GM21529 (cell line): ENCODE results near the gene TEKT5.

Experiments used
- ATAC-seq: cut with Tn5 transposase; IDR thresholded peaks from one replicate; pipeline ENCODE4 v1.9.1; 2021; ENCODE audit not compliant: unreplicated experiment

TEKT5 gene

GRCh38 chr16:10612649-10613179 lies 82.0 kb downstream of the TEKT5 start:
- ATAC-seq: no peak

DNA sequence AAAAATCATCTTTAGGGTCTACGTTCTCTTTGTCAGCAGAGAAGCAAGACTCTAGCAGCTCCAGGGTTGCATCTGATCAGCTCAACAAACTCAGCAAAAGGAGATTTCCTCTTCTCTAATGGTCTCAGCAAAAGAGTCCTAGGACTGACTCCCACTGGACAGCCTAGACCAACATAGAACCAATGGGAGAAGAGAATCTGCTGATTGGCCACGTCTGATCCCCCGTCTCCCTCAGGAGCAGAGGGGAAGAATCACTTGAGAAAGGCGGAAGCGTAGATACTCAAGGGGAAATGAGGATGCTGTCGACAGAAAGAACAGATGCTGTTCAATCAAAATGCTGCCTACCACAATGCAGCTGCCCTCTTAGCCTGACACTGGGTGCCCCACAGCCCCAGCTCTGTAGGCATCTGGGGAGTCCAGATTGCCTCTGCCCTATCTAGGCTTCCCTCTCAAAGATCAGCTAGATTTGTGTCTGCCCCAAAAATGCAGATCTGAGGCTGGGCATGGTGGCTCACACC lies 82.8 kb downstream of the TEKT5 start:
- ATAC-seq: no peak

DNA sequence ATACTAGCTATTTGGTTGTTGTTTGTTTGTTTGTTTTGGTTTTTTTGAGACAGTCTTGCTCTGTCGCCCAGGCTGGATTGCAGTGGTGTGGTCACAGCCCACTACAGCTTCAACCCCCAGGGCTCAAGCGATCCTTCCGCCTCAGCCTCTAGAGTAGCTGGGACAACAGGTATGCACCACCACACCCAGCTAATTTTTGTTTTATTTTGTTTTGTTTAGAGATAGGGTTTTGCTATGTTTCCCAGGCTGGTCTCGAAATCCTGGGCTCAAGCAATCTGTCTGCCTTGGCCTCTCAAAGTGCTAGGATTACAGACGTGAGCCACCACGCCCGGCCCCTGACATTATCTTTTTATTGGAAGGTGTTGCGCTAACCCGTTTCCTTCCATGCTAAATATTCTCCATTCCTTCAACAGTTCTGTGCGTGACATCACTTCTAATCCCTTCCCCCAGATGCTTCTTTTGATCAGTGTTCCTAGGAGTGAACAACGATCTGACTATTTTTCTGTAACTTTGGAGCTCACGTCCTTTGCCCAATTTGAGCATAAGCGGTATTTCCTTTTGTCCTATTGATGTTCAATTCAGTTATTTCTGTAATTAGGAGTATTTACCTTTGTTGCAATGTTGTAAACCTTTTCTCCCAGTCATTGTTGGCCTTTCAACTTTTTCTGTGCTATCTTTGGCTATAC lies 84.1 kb downstream of the TEKT5 start:
- ATAC-seq: no peak

- no peak for ATAC-seq
These were observed 85.3 kb downstream of the TEKT5 start for GRCh38 chr16:10609402-10609774.

- ATAC-seq: no peak
These were observed 85.9 kb downstream of the TEKT5 start for GRCh38 chr16:10608687-10609401.

GRCh38 chr16:10607157-10607556 lies 87.6 kb downstream of the TEKT5 start:
- ATAC-seq: no peak

DNA sequence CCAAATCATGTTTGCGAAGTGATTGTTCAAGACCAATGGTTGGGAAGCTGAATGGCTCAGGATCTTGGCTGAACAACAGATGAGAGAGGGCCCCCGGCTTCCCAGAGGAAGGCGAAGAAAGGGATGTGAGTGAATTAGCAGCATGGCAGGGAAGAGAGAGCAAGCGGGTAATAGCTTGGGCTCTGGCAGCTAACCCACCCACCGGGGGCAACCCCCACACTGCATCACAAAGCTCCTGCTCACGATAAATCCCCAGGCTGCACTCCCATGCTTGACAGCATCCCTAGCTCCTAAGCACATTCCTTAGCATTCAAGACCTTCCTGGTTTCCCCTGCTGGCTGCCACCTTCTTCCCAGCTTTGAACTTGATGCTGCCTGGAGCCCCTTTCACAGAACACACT lies 88.1 kb downstream of the TEKT5 start:
- no peak for ATAC-seq

DNA sequence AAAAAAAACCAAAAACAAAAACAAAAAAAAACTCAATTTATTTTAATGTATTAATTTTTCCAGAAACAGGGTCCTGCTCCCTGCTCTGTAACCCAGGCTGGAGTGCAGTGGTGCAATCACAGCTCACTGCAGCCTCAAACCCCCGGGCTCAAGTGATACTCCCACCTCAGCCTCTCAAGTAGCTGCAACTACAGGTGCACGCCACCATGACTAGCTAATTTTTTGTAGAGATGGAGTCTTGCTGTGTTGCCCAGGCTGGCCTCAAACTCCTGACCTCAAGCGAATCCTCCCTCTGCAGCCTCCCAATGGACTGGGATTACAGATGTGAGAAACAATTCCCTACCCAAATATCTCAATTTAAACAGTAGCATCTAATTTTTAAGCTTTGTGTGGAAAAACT lies 89.1 kb downstream of the TEKT5 start:
- ATAC-seq: no peak

DNA sequence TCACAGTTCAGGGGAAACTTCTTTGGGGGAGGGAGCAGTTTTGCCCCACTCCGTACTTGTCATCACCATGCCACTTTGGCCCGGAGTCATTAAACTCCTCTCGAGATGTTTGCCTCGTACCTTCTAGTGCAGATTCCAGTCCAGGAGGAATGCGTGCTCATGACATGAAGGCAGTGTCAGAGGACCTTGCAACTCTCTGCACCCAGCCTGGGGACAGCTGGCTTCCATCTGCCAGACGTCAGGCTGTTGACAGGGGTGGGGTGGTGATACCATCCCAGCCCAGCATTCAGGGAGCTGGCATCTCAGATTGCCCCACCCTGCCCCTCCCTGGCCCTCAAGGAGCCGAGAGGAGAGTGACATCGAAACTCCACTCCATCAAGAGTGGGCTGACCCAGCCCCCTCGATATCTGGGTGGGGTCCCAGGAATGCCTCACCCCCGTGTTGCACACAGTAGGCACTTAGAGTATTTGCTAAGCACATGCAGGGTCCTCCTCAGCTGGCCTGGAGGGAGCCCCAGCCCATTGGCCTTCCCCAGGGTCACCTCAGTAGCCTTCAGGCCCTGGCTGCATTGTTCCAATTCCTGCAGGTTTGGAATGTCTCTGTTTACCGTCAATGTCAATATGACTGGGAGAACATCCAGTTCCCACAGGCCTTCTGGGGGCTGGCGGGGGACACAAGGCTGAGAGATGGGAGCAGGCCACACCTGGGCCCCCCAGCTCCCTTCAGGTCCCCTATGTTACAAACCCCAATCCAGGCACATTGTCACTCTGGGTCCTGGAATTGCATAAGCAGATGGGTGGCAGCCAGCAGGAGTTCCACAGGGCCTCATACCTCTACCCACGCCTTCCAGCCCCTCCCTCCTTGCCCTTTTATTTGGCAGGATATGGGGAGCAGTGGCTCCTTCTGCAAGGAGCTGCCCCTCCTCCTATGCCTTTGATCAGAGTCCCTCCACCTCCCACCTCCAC lies 93.0 kb downstream of the TEKT5 start:
- no peak for ATAC-seq

DNA sequence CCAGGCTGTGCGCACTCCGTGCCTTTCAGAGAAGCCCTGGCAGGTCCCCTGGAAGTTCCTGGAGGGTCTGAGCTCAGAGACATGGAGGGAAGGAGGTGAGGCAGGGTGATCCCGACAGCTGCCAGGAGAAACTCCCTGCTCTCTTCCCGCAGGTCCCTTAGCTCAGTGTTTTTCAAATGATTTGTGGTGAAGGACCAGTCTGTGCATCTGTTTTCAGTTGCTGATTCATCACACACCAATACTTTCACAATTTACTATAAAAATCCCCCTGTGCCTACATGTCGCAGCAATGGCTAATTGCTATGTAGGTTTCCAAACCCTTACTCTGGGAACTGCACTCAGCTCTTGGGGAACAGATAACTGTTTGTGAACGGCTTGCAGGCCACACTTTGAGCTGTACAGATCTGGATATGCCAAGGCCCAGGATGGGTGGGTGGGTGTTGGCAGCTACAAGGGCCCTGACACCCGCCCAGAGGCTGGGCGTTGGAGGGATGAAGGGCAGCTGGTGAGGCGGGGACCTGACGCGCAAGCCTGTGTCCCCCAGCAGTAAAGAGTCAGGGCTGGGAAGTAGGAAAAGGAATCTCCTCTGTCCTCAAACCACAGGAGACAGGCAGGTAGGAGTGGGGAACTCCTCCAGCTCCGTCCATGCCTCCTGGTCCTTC lies 93.8 kb downstream of the TEKT5 start:
- no peak for ATAC-seq

DNA sequence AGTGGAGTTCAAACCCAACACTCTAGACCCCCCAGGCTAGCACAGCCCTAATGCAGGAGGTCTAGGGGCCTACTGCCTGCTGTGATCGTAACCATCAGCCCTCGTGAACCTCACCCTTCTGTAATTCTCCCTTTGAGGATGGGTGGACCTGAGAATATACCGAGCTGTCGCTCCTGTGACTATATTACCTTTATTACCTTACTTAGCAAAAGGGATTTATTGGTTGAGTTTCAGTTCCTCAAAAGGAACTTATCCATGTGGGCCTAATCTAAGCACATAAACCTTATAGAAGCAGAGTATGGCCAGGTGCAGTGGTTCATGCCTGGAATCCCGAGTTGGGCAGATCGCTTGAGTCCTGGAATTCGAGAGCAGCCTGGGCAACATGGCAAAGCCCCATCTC lies 95.1 kb downstream of the TEKT5 start:
- ATAC-seq: peak; percentile 42

GRCh38 chr16:10598157-10598556 lies 96.6 kb downstream of the TEKT5 start:
- ATAC-seq: no peak

DNA sequence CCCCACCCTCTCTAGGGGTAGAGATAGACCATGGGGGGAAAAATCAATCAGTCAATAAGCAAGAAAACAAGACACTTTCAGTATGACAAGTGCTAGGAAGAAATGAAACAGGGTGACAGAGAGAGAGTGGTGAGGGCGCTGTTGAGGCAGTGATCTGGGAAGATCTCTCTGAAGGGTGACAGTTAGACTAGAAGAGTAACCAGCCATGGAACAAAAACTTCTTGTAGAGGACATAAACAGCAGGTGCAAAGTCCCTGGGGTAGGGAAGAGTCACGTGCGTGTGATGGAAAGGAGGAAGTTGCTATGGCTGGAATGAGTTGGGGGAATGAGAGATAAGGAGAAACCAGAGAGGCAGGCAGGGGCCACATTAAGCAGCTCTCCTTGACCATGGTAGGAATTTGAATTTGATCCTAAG lies 97.5 kb downstream of the TEKT5 start:
- ATAC-seq: no peak

GRCh38 chr16:10594312-10594950 lies 100.3 kb downstream of the TEKT5 start:
- ATAC-seq: no peak

DNA sequence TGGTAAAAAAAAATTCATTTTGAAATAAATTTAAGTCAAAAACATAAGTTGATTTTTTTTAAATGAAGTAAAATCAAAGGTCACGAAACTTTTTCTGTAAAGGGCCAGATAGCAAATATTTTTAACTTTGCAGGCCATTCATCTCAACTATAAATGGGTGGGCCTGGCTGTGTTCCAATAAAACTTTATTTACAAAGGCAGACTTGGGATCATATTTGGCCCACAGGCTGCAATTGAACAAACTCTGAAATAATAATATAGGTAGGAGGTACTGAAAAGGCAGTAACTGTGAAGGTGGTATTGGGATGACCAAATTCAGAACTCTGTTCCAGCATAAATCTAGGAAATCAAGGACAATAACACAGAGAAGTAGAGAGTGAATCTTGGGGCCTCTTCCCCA lies 102.1 kb downstream of the TEKT5 start:
- ATAC-seq: no peak

- no peak for ATAC-seq
These were observed 104.4 kb downstream of the TEKT5 start for GRCh38 chr16:10590342-10590741.

GRCh38 chr16:10589109-10589508 lies 105.6 kb downstream of the TEKT5 start:
- ATAC-seq: no peak

- ATAC-seq: no peak
These were observed 107.1 kb downstream of the TEKT5 start for GRCh38 chr16:10587622-10588021.

- ATAC-seq: no peak
These were observed 109.7 kb downstream of the TEKT5 start for GRCh38 chr16:10584981-10585438.

DNA sequence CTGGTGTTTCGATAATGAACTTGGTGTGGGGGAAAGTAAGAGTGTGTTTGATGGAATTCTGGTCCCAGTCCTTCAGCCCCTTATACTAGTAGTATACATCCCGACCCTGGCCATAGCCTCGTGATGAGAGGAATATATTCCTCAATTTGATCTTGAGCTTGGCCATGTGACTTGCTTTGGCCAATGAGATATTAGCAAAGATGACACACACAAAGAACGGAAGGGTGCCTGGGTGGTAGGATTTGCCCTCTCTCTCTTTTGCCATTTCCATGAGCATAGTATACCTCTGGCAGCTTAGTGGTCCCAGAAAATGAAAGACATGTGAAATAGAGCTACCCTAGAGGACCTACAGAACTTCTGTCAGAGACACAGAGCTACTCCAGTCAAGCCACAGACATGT lies 111.5 kb downstream of the TEKT5 start:
- no peak for ATAC-seq
